Left cardiac atrium (tissue), 4 donors: ENCODE measurements around the gene RGL3. TPM values are rescaled to one million over a fixed set of nuclear protein-coding genes. Genes with fewer than 3 reads are reported as not detected.
"Not testable (repeated sequence)": the region's sequence is repeated elsewhere in the genome, so short reads cannot be mapped to it uniquely, and the experiment has no call there.

Experiments
- ATAC-seq, 2 donors: fragments of 200-7000 bp; cut with Tn5 transposase; one replicate each; pipeline ENCODE4 v1.9.1; 2020; ENCODE audit warnings: mild to moderate bottlenecking in 2 of 2, moderate library complexity in 2 of 2
- DNase-seq: peaks from one replicate; pipeline ENCODE4 v3.0.0-alpha.2; 2020
- intact Hi-C, 2 donors: fragments of 100-400 bp; cut with DNase I; formaldehyde crosslinking; loops; one replicate each; pipeline versions ENCODE4 v1.14.1 to v1.15.1; 2022 to 2023
- total RNA-seq, 2 donors: library from RNA; stranded (reverse); fragmentation: NEBNext Ultra II Directional; extraction: Animal tissue kit (Norgen Biotek cat#: 25700); gene quantifications; one replicate each; pipeline ENCODE4 v1.2.1, GENCODE V29; 2021
- donor health status: DM: no; HTN: yes; CAD: no.
- donor health status: DM: no; HTN: yes; CAD: no; lungs with severe emphysema.
- donor health status: DM: yes; HTN: yes; CAD: no.
- donor health status: Dilated cardiomyopathy.

Gene RGL3
- total RNA-seq, 2 donors from 2014 or later, result 11.3 to 15.1 TPM

DNA sequence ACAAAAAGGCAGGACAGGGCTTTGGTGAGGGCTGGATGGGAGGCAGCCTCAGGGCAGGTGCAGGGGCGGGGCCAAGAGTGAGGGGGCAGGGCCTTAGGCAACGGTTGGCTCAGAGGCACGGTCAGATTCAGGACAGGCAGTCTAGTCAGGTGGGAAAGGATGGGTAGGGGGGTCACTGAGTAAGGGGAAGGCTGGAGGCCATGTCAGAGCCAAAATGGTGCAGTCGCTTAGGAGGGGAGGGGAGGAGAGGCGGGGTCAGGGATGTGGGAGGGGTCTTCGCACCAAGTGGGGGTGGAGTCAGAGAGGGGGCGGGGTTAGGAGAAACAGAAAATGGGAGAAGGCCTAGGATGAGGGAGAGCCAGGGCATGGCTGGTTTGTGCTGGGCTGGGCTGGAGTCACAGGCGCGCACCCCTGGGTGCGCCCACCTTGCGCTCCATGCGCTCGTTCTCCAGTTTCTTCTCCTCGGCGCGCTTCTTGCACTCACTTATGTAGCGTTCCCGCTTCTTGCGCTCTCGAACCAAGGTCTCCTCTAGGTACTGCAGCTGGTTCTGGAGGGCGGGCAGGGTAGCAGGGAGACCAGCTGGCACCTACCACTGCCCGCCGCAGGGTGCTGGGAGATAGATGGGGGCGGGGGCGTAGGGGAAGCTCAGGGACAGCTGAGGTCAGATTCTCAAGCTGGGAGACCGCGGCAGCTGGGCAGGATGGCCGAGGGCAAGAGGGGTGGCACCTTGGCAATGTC, 6.8 kb upstream of the RGL3 start:
- intact Hi-C loops, result no loop called here
- no peak for ATAC-seq
- DNase-seq, result no peak

DNA sequence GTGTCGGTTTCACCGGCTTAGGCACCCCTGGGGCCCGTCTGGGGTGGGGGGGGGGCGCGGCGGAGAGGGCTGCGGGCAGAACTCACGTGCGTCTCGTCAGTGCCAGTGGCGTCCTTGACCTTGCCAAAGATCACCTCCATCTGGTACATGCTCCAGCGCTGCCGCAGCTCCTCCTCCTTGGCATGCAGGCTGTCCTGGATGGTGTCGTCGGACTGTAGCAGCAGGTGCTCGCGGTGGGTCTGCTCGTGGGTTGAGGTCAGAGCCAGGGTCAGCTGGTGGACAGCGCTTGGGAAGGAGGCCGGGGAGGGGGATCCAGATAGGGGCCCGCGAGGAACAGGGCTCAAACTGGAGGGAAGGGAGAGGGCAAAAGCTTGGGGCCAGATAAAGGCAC, 4.7 kb upstream of the RGL3 start:
- ATAC-seq (no peak), DNase-seq (no peak)
- intact Hi-C loops, result no loop called here

DNA sequence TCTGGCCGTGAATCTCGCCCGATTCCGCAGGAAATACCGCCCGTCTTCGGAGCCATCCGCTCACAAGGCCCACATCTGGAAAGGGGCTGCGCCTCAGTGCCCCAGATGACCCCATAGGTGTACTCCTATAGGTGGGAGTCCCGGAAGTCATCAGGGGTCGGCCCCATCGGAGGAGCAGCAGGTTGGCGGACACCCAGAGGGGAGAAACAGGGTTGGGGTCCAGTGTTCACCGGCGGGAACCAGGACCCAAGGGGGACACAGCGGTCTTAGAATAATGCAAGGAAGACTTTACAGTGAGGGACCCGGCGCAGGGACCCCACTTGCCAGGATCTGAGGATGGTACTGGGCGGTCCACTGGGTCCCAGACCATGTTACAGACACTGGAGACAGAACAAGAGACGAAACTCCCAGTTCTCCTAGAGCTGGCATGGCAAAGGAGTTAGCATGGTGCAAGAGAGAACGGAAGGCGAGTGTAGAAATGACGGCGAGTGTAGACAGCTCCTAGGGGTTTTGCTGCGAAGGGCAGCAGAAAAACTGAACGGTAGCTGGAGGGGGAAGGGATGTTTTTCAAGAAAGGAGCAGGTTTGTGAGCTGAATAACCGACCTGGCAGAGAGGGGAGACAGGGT, 4.2 kb upstream of the RGL3 start:
- DNase-seq (no peak), ATAC-seq (no peak)
- intact Hi-C loops, result no loop called here

DNA sequence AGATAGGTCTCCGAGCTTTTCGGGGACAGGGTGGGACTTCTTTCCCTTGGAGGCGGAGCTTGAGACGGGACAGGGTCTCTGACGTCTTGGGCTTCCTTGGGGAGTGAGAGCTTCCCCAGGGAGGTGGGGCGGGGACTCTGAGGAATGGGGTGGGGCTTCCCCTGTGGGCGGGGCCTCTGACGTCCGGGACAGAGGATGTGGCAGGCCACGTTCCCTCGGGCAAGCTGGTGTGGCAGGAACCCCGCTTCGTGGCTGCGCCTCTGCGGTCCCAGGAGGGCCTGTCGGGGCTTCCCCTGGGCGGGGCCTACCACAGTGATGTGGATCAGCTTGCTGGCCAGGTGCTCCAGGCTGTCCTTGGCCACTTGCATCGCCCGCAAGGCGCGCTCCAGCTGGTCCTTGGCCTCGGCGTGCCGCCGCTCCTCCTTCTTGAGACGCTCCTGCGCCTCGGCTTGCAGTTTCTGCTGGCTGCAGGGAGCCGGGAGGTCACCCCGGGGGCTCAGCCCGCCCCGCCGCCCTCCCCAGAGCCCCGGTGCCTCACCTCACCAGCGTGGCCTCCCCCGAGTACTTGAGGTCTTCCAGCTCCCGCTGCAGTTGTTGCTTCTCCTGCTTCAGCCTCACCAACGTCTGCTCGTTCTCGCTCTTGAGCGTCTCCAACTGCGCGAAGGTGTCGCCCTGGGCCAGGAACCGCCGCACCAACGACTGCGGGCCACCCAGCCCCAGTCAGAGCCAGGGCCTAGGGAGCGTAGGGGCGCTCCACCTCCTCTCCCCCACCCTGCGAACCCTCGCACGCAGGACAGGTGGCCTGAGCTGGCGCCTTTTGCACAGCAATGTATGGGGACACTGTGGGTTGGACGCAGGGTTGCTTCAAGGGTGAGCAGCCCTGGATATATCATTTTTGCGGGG, 3.3 kb upstream of the RGL3 start:
- DNase-seq (peak; percentile 86), ATAC-seq (peak; percentile 51 to 75)
- intact Hi-C loops, result no loop called here

DNA sequence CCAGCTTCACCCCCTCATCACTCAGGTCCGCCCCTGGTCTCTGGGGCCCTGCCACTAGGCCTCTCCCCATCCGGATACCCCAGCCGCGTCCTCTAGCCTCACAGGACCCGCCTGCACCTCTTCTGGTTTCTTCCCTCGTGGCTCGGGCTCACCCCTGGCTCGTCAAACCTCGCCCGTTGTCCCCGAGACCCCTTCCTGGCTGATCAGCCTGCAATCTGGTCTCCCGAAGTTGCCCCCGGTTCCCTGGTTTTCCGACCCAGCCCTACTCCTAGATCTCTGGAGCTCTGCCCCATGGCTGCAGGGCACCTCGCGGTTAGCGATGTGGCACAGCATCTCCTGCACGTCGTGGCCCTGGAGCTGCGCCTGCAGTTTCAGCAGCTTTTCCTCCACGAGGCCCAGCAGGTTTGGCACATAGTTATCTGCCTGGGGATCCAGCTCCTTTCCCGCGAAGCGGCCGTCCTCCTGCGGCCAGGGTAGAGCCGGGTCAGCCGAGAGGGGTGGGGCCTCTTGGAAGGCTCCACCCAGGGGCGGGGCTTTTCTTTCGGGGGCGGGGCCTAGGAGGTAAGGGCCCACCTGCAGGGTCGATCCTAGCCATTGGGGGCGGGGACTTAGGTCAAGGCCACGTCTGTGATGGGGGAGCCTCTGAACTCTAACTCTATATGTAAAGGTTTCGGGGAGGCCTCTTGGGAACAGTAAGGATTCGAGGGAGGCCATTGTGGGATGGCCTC, 2.4 kb upstream of the RGL3 start:
- DNase-seq (peak; percentile 71), ATAC-seq (peak; percentile 27 to 63)
- intact Hi-C loops, result no loop called here

DNA sequence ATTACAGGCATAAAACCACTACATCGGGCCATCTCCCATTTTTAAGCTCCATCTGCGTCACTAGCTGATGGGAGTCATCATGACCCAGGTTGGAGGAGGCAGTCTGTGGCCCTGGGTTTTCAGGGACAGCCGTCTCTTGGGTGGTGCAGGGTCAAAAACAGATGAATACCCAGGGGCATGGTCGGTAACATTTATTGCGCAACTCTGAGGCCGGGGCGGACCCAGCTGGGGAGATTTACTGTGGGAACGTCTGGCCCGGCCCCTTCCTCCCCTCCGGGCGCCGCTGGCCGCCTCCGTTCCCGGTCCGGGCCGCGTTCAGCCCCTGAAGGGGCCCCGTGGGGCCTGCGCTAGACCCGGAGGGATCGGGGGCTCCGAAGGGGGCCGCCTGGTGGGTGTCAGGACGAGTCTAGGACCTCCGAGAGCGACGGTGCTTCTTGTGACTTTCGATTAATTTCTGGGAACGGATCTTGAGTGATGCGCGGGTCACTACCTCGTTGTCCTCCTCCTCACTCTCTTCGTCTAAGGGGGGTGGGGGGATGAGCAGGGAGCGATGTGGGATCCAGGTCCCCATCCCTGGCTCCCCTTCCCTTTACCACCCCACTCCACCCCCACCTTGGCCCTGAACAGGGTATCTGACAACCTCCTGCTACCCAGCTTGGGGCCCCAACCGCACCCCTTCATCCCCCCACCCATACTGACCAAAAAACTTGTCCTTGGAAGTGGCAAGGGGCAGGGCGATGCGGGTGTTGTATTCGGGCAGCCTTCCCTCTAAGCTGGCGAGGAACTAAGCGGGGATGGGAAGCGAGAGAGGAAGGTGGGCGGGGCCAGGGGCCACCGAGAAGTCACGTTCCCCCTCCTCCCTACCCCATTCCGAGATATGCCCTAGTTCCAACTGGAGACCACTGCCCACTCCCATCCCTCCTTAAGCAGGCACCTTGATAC, 1.6 kb upstream of the RGL3 start:
- intact Hi-C loops, result no loop called here
- ATAC-seq (peak; percentile 40 to 43), DNase-seq (peak; percentile 78)

DNA sequence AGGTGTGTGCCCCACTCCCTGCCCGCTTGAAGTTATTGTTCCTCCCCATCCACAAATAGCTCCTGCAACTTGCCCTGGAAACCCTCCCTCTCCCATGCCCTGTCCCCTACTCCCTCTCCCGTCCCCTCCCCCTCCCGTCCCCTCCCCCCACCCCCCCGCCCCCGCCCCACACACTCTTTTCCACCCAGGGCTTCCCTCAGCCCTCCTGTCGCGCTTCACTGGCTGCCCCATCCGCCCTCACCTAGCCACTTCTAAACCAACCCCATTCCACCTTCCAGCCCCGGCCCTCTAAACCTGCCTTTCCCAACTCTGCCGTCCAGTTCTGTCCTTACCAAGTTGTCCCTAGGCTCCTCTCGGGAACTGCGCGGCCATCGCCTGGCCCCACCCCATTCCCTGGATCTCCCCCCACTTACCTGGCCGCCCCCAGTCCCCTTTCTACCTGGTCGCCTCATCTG, 993 bp downstream of the RGL3 start:
- intact Hi-C loops, result no loop called here
- ATAC-seq, result no peak
- DNase-seq, result no peak

DNA sequence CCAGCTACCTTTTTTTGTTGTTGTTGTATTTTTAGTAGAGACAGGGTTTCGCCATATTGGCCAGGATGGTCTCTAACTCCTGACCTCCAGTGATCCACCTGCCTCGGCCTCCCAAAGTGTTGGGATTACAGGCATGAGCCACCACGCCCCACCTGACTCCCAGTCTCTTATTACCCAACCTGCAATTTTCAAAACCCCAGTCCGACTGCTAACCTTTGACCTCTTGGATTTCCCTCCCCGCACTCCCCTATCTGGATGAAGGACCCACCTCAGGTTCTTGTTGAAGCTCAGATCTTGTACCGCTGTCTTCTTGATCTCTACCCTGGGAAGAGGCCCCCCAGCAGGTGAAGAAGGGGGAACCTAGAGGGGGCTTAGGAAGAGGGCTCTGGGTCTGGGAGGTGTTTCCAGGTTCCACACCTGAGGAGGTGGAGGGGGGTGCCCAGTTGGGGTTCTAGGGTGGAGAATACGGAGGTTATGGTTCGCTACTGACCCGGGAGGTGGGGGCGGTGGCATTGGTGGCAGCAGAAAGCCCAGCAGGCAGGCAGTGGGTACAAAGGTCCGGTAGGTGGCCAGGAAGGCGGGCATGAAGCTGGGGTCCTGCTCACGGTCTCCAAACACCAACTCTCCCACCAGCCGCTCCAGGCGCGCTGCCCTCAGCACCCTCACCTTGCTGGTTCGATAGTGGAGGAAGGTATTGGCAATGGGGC, 2.6 kb downstream of the RGL3 start:
- intact Hi-C loops, result no loop called here
- no peak for ATAC-seq
- DNase-seq, result no peak

DNA sequence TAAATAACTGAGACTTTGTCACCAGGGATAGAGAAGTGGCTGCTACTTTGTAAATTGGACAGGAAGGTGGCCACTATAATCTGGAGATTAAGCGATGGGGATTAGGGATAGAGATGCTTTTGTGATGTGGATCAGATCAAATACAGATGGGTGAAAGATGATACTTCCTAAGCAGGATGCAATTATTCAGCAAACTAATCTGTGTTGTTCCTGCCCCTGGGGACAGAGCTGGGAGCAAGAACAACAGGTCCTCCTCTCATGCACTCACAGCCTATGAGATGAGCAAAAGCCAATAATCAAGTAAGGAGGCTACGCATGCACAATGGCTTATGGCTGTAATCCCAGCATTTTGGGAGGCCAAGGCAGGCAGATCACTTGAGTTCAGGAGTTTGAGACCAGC, 4.6 kb downstream of the RGL3 start:
- intact Hi-C loops, result no loop called here
- DNase-seq, result no peak

DNA sequence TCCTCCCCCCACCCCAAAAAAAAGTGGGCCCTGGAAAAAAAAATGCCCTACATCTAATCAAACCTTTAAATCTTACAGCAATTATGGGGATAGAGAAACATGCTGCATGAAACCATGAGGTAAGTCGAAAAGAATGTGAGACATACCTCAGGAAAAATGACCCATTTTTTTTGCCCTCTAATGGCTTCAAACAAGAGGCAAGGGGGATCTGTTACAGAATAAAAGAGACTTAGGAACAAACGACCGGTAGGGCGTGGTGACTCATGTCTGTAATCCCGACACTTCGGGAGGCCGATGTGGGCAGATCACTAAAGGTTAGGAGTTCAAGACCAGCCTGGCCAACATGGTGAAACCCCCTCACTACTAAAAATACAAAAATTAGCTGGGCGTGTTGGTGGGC, 8.4 kb downstream of the RGL3 start:
- intact Hi-C loops, result no loop called here
- no peak for DNase-seq
- ATAC-seq, result no peak

More for the DNA sequence above, 4.6 kb downstream of the RGL3 start:
- no peak for ATAC-seq

DNA sequence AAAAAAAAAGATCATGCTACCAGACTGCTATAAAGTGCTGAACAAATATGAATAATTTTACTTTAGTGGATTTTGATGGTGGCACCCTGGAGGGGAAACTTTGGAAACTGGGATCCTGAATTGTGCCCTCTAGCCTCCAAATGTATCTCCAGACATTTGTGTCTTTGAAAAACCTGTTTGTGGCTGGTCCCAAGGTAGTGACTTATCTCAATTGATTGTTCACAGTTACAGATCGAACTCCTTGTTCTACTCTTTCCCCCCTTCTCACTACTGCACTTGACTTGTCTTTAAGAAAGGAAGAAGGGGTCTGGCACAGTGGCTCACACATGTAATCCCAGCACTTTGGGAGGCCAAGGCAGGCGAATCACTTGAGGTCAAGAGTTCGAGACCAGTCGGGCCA, 10.5 kb downstream of the RGL3 start:
- intact Hi-C loops, result no loop called here
- no peak for DNase-seq
- no peak for ATAC-seq

DNA sequence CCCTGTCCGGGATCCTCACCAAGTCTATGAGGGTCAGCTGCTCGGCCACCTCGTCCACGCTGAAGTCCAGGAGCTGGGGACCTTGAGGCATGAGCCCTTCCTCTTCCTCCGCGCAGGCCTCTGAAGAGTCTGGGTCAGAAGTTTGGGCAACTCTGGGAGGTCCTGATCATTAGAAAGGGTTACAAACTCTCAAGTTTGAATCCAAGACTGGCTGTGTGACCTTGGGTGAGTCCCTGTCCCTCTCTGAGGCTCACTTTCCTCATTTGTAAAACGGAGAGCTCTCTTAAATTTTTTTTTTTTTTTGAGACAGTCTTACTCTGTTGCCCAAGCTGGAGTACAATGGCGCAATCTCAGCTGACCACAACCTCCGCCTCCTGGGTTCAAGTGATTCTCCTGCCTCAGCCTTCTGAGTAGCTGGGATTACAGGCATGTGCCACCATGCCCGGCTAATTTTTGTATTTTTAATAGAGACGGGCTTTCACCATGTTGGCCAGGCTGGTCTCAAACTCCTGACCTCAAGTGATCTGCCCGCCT, 12.3 kb downstream of the RGL3 start:
- ATAC-seq, DNase-seq, intact Hi-C loops: not testable (repeated sequence)

DNA sequence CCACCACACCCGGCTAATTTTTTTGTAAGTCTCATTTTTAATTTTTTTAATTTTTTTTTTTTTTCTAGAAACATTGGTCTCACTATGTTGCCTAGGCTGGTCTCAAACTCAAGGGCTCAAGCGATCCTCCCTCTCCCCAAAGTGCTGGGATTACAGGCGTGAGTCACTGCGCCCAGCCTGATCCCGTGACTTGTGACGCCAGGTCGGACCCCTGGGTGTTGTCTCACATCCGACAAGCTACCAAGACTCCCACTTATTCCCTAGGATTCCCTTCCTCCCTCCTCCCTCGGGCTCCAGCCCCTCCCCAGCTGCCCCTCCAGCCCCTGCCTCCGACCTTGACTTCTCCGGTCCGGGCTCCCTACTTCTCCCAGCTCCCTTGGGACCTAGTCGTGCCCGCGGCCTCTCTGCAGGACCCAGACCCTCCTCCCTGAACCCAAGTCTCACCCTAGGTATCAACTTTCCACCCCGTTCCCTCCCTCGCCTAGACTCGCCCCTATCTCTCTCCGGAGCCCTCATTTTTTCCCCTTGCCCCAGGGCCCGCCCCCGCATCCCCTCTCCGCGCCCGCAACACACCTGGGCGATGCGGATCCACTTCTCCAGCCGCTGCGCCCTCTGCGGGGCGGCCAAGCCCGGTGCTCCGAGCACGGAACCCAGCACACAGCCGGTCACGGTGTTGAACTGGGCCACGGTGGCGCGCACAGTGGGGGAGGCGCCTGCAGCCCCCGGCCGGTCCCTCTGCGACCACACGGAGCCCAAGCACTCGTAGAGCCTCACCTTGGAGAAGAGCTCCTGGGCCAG, 13.1 kb downstream of the RGL3 start:
- ATAC-seq (peak; percentile 73 to 80), DNase-seq (peak; percentile 44)
- intact Hi-C loops, result no loop called here

DNA sequence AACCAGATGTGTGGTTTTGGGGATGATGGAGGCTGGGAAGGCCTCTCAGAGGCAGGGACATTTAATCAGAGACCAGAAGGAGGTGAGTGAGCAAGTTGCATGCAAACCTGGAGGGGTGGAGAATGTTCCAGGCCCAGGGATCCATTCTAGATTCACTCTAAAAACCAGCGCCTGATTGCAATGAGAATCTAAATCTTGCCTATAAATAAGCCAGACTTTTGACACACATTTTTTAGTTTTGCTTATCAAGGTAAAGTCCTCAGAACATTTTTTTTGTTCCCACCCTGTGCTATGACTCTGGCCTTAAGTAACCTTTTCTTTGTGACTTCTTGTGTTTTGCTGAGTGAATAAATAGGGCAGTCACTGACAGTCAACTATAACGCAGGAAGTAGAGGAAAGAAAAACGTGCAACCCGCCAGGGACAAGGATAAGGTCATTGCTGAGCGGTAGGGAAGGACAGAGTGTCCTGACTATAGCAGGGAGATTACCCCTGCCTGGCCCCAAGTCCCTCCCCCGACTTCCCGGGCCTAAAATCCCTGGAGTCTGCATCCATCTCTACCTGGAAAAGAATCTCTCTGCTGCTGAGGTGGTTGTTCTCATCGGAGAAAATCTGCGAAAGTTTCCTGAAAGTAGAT, 14.4 kb downstream of the RGL3 start:
- intact Hi-C loops, result no loop called here
- no peak for DNase-seq
- peak in 1 of 2 donors; percentile 11 for ATAC-seq

DNA sequence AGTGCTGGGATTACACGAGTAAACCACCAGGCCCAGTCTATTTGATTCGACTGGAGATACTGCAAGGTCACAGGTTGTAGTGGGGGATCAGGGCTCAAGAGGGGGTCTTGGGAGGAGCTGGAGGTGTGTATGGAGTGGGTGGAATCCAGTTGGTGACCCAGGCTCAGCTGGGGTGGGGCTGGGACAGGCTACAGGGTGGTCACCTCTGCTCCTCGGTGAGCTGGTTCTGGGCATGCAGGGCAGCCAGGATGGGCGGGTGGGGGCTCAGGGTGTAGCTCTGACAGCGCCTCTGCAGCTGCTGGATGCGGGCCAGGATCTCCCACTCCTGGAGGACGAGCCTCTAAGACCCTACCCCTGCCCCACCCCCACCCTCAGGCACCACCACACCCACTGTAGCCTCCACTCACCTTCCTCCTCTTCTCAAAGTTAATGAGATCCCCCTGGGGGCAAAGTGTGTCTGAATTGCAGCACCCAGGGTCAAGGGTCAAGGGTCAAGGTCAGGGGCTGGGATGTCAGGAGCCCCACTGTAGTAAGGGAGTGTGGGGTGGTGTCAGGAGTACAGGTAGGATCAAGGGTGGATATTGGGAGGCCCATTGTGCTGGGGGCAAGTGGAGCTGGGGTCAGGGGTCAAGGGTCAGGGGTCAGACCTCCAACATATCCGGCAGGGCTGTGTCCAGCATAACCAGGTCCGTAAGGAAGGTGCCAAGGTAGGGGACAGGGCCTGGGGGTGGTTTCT, 17.1 kb downstream of the RGL3 start:
- ATAC-seq (no peak), DNase-seq (no peak)
- intact Hi-C loops, result no loop called here
